GM19193 (cell line): ENCODE data around the gene DIPK1B.

ENCODE experiments used
- POLR2A ChIP-seq: IDR thresholded peaks from 4 replicates; pipeline ENCODE4 v1.6.1; 2011; ENCODE audit not compliant: insufficient read depth, insufficient read length; ENCODE audit errors: extremely low read depth

Gene DIPK1B

GRCh38 chr9:136670576-136671253 is 41.7 kb upstream of the DIPK1B start:
- TF ChIP-seq POLR2A: no peak

- no peak for TF ChIP-seq POLR2A
These were observed 41.1 kb upstream of the DIPK1B start for GRCh38 chr9:136671254-136671614.

- TF ChIP-seq POLR2A: no peak
These were observed 40.5 kb upstream of the DIPK1B start for GRCh38 chr9:136671646-136672430.

DNA sequence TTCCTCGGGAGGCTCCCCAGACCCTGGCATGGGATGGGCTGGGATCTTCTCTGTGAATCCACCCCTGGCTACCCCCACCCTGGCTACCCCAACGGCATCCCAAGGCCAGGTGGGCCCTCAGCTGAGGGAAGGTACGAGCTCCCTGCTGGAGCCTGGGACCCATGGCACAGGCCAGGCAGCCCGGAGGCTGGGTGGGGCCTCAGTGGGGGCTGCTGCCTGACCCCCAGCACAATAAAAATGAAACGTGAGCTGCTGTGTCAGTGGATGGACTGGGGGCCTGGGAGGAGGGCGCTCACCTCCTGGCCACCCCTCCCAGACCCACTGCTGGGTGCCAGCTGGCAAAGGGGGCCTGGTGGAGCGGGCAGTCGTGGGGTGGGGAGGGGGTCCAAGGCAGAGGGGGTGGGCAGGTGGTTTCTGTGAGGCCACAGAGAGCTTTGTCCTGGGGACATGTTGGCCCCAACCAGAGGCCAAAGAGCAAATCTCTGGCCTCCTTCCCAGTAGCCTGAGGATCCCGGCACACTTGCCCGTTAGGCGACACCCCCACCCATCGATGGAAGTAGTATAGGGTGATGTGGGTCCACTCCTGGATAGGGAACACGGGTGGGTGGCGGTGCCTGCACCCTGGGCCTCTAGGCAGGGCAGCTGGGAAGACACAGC is 39.8 kb upstream of the DIPK1B start:
- no peak for TF ChIP-seq POLR2A

DNA sequence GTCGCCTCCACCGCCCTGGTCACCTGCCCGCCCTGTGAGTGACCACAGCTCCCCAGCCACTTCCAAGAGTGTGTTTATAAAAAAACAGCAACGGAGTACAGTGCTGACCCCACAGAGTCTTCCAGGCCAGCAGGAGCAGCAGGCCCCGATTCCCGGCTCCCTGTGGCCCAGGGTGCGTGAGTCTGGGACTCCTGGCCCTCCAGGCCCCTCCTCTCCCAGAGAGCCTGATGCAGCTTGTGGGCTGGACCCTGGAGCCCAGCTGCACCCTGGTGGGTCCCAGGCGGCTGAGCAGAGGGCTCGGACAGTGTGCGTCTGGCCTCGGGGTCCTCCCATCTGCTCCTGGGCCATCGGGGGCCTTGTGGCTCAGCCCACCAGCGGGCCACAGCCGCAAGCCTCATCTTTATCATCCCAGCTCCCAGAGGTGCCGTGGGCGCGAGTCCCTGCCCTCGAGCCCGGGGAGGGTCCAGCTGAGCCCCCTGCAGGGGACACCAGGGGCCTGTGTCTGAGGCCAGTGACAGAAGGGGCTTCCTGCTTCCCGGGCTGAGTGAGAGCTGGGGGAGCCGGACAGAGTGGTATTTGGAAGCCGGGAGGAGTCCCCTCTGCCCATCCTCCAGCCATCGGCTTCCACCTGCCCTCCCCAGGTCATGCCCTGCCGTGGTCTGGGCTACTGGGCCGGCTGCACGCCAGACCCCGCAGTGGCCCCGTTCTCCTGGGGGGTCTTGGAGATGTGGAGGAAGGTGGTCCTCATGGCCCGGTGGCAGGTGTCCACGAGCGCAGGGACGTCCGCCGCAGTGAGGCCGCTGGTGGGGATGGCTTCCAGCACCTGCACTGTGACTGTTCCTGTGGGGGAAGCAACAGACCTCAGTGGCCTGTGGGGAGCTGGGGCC is 39.0 kb upstream of the DIPK1B start:
- TF ChIP-seq POLR2A: no peak

DNA sequence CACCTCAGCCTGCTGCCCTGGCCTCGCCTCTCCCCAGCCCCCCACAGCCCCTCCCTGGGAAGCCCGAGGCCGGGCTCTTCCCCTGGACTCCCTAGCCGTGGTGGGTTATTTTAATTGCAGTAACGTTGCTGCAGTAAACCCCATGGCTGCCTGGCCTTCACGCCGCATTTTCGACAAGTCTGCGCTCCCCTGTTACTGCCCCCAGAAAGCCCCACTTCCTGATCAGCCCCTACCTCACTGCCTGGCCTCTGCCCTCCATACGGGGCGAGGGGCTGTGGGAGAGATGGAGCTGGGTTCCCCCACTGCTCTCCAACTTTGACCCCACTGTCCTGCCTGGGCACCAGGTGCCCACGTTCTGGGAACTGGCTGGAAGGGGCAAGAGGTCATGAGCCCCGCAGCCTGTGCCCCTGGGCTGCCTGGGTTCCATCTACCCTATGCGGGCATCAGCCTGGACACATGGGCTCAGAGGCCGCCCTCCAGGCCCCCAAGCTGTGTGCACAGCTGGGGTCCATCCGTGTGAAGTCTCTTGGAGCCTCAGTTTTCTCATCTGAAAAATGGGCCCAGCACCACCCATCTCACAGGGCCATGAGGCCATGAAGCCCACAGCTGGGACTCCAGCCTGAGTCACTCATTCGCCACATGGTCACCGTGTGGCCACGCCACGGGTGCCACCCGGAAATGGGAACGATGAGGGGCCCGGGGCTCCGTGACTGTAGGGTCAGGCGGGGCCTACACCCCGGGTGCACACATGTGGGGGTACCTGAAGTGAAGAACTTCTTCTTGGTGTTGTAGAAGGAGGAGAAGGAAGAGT is 38.2 kb upstream of the DIPK1B start:
- no peak for TF ChIP-seq POLR2A

- no peak for TF ChIP-seq POLR2A
These were observed 37.5 kb upstream of the DIPK1B start for GRCh38 chr9:136674786-136675349.

GRCh38 chr9:136675477-136676296 is 36.7 kb upstream of the DIPK1B start:
- TF ChIP-seq POLR2A: no peak

DNA sequence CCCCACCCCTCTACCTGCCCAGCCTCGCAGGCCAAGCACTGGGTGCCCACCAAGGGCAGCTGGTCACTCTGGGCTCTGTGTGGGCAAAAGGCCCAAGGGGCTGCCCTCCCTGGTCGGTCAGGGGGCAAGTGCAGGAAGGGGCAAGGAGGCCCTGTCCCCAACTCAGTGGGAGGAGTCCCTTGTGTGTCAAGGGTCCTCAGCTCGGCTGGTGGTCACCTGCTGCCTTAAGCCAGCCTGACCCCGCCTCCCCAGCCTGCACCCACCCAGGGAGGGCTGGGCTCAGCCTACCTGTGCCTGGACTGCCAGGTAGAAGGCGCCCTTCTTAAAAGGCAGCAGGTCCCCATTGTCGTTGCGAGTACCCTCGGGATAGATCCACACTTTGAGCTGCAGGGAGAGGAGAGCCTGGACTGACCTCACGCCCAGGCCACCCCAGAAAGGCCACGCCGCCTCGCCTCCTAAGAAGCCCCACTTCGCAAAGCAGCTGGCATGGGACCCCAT is 36.0 kb upstream of the DIPK1B start:
- no peak for TF ChIP-seq POLR2A

GRCh38 chr9:136676920-136677686 is 35.3 kb upstream of the DIPK1B start:
- TF ChIP-seq POLR2A: no peak

- TF ChIP-seq POLR2A: no peak
These were observed 34.3 kb upstream of the DIPK1B start for GRCh38 chr9:136678034-136678433.

- no peak for TF ChIP-seq POLR2A
These were observed 33.7 kb upstream of the DIPK1B start for GRCh38 chr9:136678624-136679023.
